GM12801 (cell line): ENCODE data around the gene USP31.

Experiments used
- TF ChIP-seq, protein P1 (sequence below): IDR thresholded peaks from one replicate; pipeline ENCODE4 v1.5.1; 2011; ENCODE audit warnings: control low read depth; ENCODE audit not compliant: insufficient read length; ENCODE audit errors: extremely low read depth

USP31 gene

DNA sequence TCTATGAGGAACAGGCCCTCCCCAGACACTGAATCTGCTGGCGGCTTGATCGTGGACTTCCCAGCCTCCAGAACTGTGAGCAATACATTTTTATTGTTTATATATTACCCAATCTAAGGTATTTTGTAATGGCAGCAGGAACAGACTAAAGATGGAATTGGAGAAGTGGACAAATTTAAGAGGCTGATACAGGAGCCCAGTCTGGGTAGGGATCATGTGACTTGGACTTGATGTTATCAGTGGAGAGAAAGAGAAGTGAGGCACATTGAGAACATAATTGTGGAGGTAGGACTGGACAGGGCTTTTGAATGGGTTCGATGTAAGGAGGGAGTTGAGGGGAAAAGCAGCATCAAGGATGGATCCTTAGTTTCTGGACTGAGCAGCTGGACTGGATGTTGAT, 93.8 kb downstream of the USP31 start:
- TF ChIP-seq, protein P1, sequence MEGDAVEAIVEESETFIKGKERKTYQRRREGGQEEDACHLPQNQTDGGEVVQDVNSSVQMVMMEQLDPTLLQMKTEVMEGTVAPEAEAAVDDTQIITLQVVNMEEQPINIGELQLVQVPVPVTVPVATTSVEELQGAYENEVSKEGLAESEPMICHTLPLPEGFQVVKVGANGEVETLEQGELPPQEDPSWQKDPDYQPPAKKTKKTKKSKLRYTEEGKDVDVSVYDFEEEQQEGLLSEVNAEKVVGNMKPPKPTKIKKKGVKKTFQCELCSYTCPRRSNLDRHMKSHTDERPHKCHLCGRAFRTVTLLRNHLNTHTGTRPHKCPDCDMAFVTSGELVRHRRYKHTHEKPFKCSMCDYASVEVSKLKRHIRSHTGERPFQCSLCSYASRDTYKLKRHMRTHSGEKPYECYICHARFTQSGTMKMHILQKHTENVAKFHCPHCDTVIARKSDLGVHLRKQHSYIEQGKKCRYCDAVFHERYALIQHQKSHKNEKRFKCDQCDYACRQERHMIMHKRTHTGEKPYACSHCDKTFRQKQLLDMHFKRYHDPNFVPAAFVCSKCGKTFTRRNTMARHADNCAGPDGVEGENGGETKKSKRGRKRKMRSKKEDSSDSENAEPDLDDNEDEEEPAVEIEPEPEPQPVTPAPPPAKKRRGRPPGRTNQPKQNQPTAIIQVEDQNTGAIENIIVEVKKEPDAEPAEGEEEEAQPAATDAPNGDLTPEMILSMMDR, result no peak

DNA sequence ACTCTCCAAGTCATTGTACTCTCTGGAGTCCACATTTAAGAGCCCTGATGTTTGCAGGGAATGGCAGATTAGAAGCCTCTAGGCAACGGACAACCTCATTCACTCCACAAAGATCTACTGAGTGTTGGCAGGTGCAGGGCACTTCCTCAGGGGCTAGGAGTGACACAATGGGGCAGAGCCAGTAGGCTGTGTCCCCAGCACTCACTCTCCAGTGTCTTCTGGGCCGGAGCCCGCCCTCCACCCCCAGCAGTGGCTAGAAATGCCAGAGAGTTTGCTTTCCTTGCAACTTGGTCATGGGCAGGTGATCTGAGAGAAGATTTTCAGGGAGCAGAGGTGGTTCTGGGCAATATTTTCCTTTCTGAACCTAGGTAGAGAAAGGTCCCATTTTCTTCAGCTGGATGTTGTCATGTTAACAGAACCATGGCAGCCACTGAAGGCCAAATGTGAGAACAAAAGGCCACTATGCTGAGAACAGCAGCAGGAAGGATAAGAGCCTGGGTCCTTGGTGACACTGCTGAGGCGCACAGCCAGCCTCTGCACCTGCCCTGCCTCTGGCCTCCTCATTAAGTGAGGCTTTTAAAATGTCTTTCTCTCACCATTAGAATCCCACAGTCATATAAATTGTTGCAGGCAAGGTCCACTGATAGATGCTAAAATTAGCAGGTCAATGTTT, 96.2 kb downstream of the USP31 start:
- TF ChIP-seq, protein P1, result no peak

DNA sequence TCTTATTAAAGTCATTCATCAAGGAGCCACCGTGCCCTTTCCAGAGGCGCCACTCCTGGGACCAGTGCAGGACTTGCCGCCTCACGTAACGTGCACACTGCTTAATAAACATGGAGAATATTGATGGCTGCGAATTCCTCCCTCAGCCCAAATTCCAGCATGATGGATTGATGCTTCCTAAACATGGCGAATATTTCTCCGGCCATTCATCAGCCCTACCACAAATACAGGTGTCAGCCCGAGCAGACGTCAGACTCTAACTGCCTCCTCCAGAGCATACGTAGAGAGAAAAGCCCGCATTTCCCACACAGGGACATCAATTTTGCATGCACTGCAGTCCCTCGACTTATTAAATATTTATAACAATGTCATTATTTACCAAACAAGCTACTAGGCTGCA, 97.0 kb downstream of the USP31 start:
- TF ChIP-seq, protein P1, result no peak

DNA sequence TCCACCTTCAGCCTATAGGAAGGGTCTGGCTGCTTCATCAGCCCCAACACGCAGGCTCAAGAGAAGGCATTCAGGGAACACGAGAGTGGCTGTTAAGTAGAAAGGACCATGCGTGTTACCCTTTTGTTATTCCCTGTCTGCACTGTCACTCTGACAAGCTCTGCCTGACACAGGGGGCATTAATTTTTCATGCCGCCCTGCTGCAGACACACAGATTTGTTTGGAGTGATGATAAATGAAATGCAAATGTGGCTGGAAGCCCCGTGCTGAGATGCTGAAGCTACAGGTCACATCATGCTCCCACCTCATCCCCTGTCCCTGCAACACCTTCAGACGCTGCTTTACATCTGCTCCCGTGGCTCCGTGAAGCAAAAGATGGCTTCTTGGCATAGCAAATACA, 97.7 kb downstream of the USP31 start:
- TF ChIP-seq, protein P1, result no peak

DNA sequence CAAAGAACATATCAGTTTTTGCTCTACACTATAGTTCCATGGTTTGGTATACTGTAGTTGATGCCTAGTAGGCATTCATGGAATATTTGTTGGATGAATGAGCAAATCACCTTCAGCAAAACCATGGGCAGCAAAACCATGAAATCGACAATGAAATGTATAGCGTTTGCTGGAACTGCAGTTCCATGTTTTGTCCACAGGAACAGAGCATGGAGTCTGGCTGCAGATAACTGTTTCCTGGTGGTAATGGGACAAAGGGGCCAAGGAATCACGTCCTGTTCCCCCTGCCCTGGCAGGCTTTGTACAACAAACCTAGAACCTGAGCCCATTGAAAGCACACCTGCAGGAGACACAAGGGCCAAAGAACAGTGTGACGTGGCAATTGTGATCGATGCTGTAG, 101.1 kb downstream of the USP31 start:
- TF ChIP-seq, protein P1, result no peak

DNA sequence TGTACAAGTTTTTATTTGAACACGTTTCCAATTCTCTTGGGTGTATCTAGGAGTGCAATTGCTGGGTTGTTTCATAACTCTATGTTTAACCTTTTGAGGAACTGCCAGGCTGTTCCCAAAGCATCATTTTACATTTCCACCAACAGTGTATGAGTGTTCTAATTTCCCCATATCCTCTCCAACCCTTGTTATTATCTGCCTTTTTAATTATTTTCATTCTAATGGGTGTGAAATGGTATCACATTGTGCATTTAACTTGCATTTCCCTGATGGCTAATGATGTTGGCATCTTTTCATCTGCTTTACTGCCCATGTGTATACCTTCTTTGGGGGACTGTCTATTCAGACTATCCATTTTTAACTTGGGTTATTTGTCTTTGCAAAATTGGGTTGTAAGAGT, 104.2 kb downstream of the USP31 start:
- TF ChIP-seq, protein P1, result no peak

DNA sequence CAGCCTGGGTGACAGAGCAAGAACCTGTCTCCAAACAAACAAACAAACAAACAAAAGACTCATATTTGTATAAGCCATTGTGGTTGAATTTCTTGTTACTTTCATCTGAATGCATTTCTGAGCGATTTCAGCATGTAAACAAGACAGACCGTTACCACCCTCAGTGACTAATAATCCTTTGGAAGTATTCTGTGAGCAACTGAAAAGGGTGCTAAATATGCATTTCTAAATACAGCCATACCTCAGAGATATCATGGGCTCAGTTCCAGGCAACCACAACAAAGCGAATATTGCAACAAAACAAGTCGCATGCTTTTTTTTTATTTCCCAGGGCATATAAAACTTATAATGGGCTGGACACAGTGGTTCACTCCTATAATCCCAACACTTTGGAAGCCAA, 109.0 kb downstream of the USP31 start:
- TF ChIP-seq, protein P1, result no peak
